Measurements from ENCODE around the gene PDK2.

PDK2 gene

GRCh38 chr17:50118076-50118827, 23.1 kb downstream of the PDK2 start:
- Histone ChIP-seq H3K4me1 (peaks cover 7 to 10% (median 10%) of the 10 kb centered on the region in 10 experiments; a peak in 19 of 20 replicates), H3K4me2 (no peak overlapping the region), H3K36me3 (no peaks in the 10 kb centered on the region), H3K4me3 (no peak overlapping the region), H3K9ac (no peak overlapping the region), H3K27ac (no peak overlapping the region), H3K9me3 (replicated peaks in 1 of 11) (no peaks in the 10 kb centered on the region), H4K20me1 (peaks cover 0 to 35% (median 0%) of the 10 kb centered on the region in 11 experiments; a peak in 4 of 22 replicates), H3K27me3 (peaks cover 32 to 65% (median 42%) of the 10 kb centered on the region in 11 experiments)
- TF ChIP-seq Cebpa-rat (IDR thresholded peaks at IDR 0.05), result no peak

- no peak overlapping the region for H3K9ac ChIP-seq
- H3K9me3 ChIP-seq (replicated peaks in 1 of 11), result no peaks in the 10 kb centered on the region
- H3K4me3 ChIP-seq, result no peak overlapping the region
- H3K27me3 ChIP-seq, result peaks cover 32 to 71% (median 42%) of the 10 kb centered on the region in 11 experiments
- H3K4me1 ChIP-seq, result peaks cover 7 to 10% (median 10%) of the 10 kb centered on the region in 10 experiments; a peak in 19 of 20 replicates
- H4K20me1 ChIP-seq, result peaks cover 0 to 31% (median 0%) of the 10 kb centered on the region in 11 experiments; a peak in 4 of 22 replicates
- no peak overlapping the region for H3K4me2 ChIP-seq
- no peak for TF ChIP-seq Cebpa-rat (IDR thresholded peaks at IDR 0.05)
- no peaks in the 10 kb centered on the region for H3K36me3 ChIP-seq
- no peak overlapping the region for H3K27ac ChIP-seq
Measured at GRCh38 chr17:50118828-50119218, 23.7 kb downstream of the PDK2 start.

- peaks cover 0 to 19% (median 0%) of the 10 kb centered on the region in 11 experiments; a peak in 4 of 22 replicates for H4K20me1 ChIP-seq
- peaks cover 32 to 69% (median 42%) of the 10 kb centered on the region in 11 experiments for H3K27me3 ChIP-seq
- H3K9me3 ChIP-seq (replicated peaks in 1 of 11), result no peaks in the 10 kb centered on the region
- H3K9ac ChIP-seq, result no peak overlapping the region
- peaks cover 7 to 10% (median 10%) of the 10 kb centered on the region in 10 experiments; a peak in 19 of 20 replicates for H3K4me1 ChIP-seq
- no peak overlapping the region for H3K4me3 ChIP-seq
- TF ChIP-seq Cebpa-rat (IDR thresholded peaks at IDR 0.05), result no peak
- no peak overlapping the region for H3K27ac ChIP-seq
- no peaks in the 10 kb centered on the region for H3K36me3 ChIP-seq
- H3K4me2 ChIP-seq, result no peak overlapping the region
Measured at GRCh38 chr17:50120475-50121253, 25.5 kb downstream of the PDK2 start.

- Histone ChIP-seq H3K27ac (no peak overlapping the region), H3K4me2 (no peak overlapping the region), H3K4me1 (peaks cover 9 to 10% (median 9%) of the 10 kb centered on the region in 10 experiments), H3K27me3 (peaks cover 20 to 54% (median 28%) of the 10 kb centered on the region in 11 experiments; a peak in 21 of 22 replicates), H3K36me3 (no peaks in the 10 kb centered on the region), H3K9ac (no peak overlapping the region), H4K20me1 (peaks cover 0 to 16% (median 0%) of the 10 kb centered on the region in 11 experiments; a peak in 2 of 22 replicates), H3K4me3 (no peak overlapping the region), H3K9me3 (replicated peaks in 1 of 11) (no peaks in the 10 kb centered on the region)
- no peak for TF ChIP-seq Cebpa-rat (IDR thresholded peaks at IDR 0.05)
Measured at GRCh38 chr17:50122945-50123344, 27.8 kb downstream of the PDK2 start.

GRCh38 chr17:50123649-50124349, 28.6 kb downstream of the PDK2 start:
- Histone ChIP-seq H3K9ac (no peak overlapping the region), H3K4me2 (no peak overlapping the region)

GRCh38 chr17:50125420-50125997, 30.4 kb downstream of the PDK2 start:
- H4K20me1 ChIP-seq, result peaks cover 0 to 15% (median under 1%) of the 10 kb centered on the region in 11 experiments; a peak in 6 of 22 replicates
- H3K9me3 ChIP-seq (replicated peaks in 1 of 11), result 0 out of 22 replicates have a peak, but pooled peaks cover 0 to 4% (median 0%) of the 10 kb centered on the region in 11 experiments
- TF ChIP-seq Cebpa-rat (IDR thresholded peaks at IDR 0.05), result no peak
- H3K4me2 ChIP-seq, result no peak overlapping the region
- no peak overlapping the region for H3K27ac ChIP-seq
- H3K9ac ChIP-seq, result no peak overlapping the region
- H3K4me1 ChIP-seq, result peaks cover 19 to 30% (median 25%) of the 10 kb centered on the region in 10 experiments
- H3K36me3 ChIP-seq, result no peaks in the 10 kb centered on the region
- H3K27me3 ChIP-seq, result peaks cover 24 to 54% (median 35%) of the 10 kb centered on the region in 11 experiments
- H3K4me3 ChIP-seq, result no peak overlapping the region

More at GRCh38 chr17:50123649-50124349, 28.6 kb downstream of the PDK2 start:
- TF ChIP-seq Cebpa-rat (IDR thresholded peaks at IDR 0.05), result no peak
- no peak overlapping the region for H3K4me3 ChIP-seq
- peaks cover 0 to 20% (median 0%) of the 10 kb centered on the region in 11 experiments; a peak in 4 of 22 replicates for H4K20me1 ChIP-seq
- peaks cover 17 to 54% (median 28%) of the 10 kb centered on the region in 11 experiments for H3K27me3 ChIP-seq
- H3K4me1 ChIP-seq, result peaks cover 16 to 19% (median 17%) of the 10 kb centered on the region in 10 experiments
- 0 out of 22 replicates have a peak, but pooled peaks cover 0 to 4% (median 0%) of the 10 kb centered on the region in 11 experiments for H3K9me3 ChIP-seq (replicated peaks in 1 of 11)
- H3K27ac ChIP-seq, result no peak overlapping the region
- no peaks in the 10 kb centered on the region for H3K36me3 ChIP-seq

GRCh38 chr17:50127697-50128361, 32.7 kb downstream of the PDK2 start:
- peak overlapping the region in 1 of 10 experiments; percentile 36; a peak in 1 of 20 replicates for H3K4me3 ChIP-seq
- peaks cover 23 to 68% (median 58%) of the 10 kb centered on the region in 11 experiments for H3K27me3 ChIP-seq
- H3K9me3 ChIP-seq (replicated peaks in 1 of 11), result 0 out of 22 replicates have a peak, but pooled peaks cover 0 to 4% (median 0%) of the 10 kb centered on the region in 11 experiments
- no peak for TF ChIP-seq Cebpa-rat (IDR thresholded peaks at IDR 0.05)
- peaks cover 1 to 12% (median 5%) of the 10 kb centered on the region in 11 experiments; a peak in 19 of 22 replicates for H3K36me3 ChIP-seq
- H3K27ac ChIP-seq, result no peak overlapping the region
- peaks cover 19 to 36% (median 29%) of the 10 kb centered on the region in 10 experiments for H3K4me1 ChIP-seq
- peak overlapping the region; percentile 44 to 98 (median 74) for H3K4me2 ChIP-seq
- H3K9ac ChIP-seq, result no peak overlapping the region
- H4K20me1 ChIP-seq, result peaks cover 21 to 37% (median 23%) of the 10 kb centered on the region in 11 experiments; a peak in 21 of 22 replicates
